NAMALWA (cell line): ENCODE results near the gene DENND4B.
A peak's percentile ranks its signal among the peaks of the same experiment; 100 is the strongest.
"Not testable (repeated sequence)": the region's sequence is repeated elsewhere in the genome, so short reads cannot be mapped to it uniquely, and the experiment has no call there.

Source experiments
- DNase-seq: peaks from one replicate; pipeline ENCODE4 v3.0.0-alpha.2; 2015; ENCODE audit warnings: low spot score

Gene DENND4B, protein sequence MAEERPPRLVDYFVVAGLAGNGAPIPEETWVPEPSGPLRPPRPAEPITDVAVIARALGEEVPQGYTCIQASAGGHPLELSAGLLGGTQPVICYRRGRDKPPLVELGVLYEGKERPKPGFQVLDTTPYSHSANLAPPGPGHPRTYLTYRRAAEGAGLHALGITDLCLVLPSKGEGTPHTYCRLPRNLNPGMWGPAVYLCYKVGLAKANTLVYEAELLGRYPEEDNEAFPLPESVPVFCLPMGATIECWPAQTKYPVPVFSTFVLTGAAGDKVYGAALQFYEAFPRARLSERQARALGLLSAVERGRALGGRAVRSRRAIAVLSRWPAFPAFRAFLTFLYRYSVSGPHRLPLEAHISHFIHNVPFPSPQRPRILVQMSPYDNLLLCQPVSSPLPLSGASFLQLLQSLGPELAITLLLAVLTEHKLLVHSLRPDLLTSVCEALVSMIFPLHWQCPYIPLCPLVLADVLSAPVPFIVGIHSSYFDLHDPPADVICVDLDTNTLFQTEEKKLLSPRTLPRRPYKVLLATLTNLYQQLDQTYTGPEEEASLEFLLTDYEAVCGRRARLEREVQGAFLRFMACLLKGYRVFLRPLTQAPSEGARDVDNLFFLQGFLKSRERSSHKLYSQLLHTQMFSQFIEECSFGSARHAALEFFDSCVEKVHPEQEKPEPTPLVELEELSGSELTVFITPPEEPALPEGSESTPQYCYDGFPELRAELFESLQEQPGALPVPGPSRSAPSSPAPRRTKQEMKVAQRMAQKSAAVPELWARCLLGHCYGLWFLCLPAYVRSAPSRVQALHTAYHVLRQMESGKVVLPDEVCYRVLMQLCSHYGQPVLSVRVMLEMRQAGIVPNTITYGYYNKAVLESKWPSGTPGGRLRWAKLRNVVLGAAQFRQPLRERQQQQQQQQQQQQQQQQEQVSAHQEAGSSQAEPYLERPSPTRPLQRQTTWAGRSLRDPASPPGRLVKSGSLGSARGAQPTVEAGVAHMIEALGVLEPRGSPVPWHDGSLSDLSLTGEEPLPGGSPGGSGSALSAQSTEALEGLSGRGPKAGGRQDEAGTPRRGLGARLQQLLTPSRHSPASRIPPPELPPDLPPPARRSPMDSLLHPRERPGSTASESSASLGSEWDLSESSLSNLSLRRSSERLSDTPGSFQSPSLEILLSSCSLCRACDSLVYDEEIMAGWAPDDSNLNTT (N-terminal part only)

DNA sequence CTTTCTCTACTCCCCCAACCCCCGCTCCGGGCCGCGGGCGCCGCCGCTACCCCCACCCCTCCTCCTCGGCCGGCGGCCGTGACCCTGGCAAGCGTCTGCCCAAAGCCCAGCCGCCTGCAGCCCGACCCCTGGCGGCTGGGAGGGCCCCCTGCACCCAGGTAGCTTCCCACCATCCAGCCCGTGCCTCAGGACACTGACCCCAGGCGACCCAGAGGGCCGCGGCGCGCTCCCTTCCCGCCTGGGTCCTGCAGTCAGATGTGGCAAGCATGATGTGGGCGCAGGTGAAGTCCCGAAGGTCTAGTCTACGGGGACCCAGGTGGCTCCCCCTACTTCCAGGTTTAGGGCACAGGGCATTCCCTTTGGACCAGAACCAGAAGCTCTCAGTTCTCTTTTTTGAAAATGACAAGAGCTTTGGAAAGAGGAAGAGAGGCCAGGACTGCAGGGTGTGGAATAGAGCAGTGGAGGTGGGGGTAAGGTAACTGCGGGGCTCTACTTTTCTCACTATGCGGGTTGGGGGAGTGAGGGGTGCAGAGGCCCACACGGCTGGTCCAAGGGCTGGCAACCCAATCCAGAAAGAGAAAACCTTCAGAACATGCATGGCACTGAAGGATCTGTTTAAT lies at the start of gene DENND4B:
Gene DENND4B, minus strand, starts transcription at position 97 of the 620 bp plus-strand sequence. CDS start 2,344 bp downstream, outside the sequence.
- DNase-seq = peak; percentile 93

DNA sequence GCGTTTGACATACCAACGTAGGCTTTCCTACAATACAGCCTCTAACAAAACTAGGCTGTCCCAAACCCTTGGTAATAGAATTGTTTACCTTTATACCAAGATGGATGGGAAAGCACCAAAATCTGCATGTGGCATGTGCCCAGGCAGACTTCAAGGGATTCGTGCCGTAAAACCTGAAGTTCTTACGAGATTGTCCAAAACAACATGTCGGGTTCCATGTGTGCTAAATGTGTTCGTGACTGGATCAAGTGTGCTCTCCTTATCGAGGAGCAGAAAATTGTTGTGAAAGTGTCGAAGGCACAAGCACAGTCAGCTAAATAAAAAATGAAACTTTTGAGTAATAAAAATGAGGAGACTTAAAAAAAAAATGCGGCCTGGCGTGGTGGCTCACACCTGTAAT lies 49.1 kb upstream of the DENND4B start:
- DNase-seq = no peak

DNA sequence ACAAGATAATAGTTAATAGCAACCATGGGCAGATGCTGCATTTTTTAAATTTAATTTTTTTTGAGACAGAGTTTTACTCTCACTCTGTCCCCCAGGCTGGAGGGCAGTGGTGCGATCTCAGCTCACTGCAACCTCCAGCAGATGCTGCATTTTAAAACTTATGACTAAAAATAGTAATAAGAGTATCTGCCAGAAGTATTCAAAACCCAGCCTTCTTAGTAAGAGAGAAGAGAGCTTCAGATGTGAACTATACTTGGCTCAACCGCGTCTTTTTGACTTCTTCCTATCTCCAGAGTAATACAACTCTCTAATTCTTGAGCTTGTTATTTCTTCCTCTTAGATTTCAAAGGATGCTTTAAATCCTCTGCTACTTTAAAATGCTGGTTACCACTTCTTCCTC lies 48.7 kb upstream of the DENND4B start:
- DNase-seq = peak; percentile 48

- no peak for DNase-seq
These were observed 45.3 kb upstream of the DENND4B start for GRCh38 chr1:153991806-153992205.

- DNase-seq = no peak
These were observed 44.7 kb upstream of the DENND4B start for GRCh38 chr1:153991151-153991630.

DNA sequence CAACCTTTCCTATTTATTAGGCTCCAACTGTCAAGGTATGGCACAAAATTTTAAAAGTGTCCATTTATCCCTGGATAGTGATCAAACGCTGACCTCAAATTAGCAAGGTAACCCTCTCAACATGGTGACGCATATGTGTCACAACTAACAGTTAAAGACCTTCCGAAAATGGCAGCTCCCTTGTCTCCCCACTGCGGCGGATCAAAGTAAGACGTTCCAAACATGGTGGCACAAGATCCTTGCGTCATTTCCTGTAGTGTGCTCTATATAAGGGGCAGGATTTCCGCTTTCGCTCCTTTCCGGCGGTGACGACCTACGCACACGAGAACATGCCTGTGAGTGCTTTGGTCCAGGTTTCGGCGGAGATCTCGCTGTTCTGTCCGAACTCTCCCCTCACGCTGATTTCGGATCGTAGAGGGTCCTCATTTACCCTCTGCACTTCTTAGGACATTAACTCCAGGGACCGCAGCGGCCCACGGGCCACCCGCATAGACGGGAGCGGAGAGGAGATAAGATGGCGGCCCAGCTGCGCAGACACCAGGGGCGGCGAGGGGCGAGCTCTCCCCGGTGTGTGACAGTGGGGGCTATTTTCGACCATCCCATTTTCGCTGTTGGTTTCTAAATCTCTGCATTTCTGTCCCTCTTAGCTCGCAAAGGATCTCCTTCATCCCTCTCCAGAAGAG lies 44.1 kb upstream of the DENND4B start, which contains the start of gene RPS27:
Gene RPS27, plus strand, starts transcription at position 295 of the 683 bp plus-strand sequence. Its CDS starts 35 bp downstream, at position 330.
- peak; percentile 100 for DNase-seq

- DNase-seq = no peak
These were observed 41.1 kb upstream of the DENND4B start for GRCh38 chr1:153987621-153988020.

GRCh38 chr1:153985941-153986761 lies 39.6 kb upstream of the DENND4B start, which contains the start of gene RAB13:
Gene RAB13 (minus strand): TSS chr1:153986339. CDS start chr1:153986236, 103 bp downstream.
- no peak for DNase-seq

DNA sequence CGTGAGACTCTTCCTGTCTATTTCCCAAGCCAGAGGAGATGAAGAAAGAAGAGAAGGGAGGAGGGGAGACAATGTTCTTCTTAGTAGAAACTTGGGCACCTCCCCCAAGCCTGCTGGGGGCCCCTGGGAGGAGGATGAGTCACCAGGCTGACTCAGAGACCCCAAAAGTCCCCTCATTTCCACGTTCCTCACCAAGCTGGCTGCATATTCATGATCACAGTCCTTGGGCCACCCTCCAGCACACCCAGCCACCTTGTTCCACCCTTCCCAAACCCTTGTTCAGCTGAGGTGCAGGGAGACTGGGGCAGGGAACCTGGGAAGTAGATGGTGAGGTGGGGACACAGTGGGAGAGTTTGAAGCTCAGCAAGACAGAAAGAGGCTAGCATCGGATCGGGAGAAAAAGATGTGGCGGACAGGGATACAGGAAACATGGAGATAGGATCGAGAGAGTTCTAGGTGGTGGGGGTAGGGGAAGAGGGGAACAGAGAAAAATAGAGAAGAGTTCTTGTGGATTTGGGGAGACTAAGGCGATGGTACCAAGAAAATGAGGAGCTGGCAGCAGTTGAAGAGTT lies 38.9 kb upstream of the DENND4B start:
- no peak for DNase-seq

GRCh38 chr1:153984123-153984894 lies 37.8 kb upstream of the DENND4B start:
- peak; percentile 53 for DNase-seq

DNA sequence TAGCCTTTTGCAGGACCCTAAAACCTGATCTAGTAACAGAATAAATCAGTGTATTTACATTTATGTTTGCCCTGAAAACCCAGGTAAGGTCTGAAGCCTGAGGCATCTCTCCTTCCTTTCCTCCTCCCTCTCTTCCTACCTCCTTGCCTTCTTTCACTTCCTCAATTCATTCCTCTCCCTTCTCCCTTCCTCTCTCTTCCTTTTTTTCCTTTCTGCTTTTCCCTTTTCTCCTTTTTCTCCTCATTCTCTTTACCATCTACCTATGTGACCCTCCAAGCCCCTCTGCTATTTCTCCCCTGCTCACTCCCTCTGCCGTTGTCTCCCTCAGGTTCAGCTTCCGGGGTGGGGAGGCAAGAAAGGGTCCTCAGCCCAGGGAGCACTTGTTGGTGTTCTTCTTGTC lies 35.2 kb upstream of the DENND4B start:
- not testable (repeated sequence) for DNase-seq

- DNase-seq = not testable (repeated sequence)
These were observed 32.6 kb upstream of the DENND4B start for GRCh38 chr1:153979091-153979490.

DNA sequence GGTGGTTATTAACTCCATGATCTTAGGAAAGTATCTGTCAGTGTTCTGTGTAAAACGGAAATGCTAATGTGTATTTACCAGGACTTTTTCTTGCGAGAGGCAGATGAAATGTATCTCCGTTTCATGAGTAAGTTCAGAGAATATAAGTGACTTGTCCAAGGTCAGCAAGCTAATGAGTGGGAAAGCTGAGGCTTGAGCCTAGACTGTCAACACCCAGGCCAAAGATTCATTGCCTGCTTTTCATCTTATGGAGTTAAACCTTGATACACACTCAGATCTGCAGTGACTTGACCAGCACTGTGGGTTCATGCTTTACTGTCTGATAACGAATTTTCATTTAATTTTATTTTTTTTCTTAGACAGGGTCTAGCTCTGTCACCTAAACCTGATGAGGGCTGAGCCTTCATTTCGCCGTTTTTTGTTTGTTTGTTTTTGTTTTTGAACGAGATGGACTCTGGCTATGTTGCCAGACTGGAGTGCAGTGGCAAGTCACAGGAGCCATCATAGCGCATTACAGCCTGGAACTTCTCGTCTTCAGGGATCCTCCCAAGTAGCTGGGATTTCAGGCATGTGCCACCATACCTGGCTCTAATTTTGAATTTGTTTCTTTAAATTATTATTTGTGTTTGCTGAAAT lies 31.9 kb upstream of the DENND4B start:
- no peak for DNase-seq

DNA sequence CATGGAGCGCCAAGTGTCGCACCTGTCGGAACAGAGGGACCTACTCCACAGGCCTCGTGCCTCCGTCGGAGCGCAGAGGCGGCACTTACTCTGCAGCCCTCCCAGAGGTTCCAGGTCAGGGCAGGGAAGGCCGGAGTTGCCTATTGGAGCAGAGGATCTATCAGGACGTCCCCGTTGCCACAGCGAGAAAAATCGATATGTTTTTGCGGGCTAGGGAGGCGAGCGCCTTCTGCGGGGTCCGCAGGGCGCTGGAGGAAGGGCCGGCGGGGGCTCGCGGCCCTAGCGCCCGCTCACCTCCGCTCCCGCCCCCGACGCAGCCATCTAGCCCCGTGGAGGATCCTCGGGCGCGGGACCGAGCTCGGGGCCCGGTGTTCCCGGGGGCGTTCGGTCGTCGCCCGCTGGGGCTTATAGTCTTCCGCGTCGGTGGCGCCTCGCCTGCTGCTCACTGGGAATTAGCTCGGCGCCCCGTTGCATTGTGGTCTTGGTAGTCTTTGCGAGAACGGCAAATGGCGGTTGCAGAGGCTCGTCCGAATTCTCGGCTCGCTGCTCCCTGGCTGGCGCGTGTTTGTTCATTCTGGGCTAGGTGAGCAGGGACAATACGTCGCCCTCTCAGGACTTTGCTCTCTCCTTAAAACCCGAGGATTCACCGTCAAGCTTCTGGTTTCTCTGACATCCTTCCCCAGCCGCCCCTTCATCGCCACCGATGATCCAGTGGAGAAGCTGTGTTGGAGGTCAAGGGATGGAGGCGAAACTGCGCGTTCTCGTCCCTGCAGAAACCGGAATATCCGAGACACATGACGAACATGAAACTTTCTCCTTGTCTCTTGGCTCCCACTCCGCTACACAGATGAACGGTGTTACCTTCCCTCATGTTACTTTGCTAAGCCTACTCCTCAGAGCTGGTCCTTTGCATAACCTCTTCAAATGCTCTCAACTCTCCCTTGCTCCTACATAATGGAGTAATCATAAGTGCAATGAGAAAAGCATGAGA lies 31.0 kb upstream of the DENND4B start, which contains the start of gene JTB:
Gene JTB, minus strand, starts transcription at position 425 of the 991 bp plus-strand sequence. Its CDS starts 422 bp downstream, at position 3.
- peak; percentile 94 for DNase-seq

- DNase-seq = no peak
These were observed 30.3 kb upstream of the DENND4B start for GRCh38 chr1:153976819-153977249.

DNA sequence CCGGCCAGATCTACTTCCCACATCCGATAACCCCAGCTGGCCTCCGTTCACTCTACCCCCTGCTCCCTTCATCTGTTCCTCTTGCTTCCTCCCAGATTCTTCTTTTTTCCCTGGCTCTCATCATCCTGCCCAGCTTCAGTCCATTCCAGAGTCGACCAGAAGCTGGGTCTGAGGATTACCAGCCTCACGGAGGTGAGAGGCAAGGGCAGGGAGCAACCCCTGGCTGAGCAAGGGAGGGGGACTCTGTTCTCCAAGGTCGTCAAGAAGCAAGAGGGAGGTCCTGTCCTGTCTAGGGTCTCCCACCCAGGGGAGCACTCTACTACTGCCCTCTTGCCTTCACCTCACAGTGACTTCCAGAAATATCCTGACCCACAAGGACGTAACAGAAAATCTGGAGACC lies 27.0 kb upstream of the DENND4B start:
- DNase-seq = no peak

GRCh38 chr1:153973071-153973470 lies 26.6 kb upstream of the DENND4B start:
- no peak for DNase-seq
